Measurements from ENCODE around the gene TEX12.
A peak's percentile ranks its signal among the peaks of the same experiment; 100 is the strongest.

Gene TEX12

GRCh38 chr11:112175599-112175952, 8.4 kb downstream of the TEX12 start:
- H3K9me3 ChIP-seq (ENCODE audit: control extremely low read depth in 1 of 5, control insufficient read depth in 4 of 5, insufficient read depth in 2 of 5, low read depth in 1 of 5, low read length in 4 of 5), result no peaks in the 10 kb centered on the region
- CTCF ChIA-PET, result interaction anchor here (0.7 to 3.0 kb wide), 10 partner anchors 12 to 106 kb away, joined by 3 to 16 read pairs (median 5); partner anchors contain the start of gene IL18
- H3K36me3 ChIP-seq (ENCODE audit: control insufficient read depth in 4 of 4, insufficient read depth in 4 of 4, low read length in 3 of 4), result no peaks in the 10 kb centered on the region
- POLR2A ChIA-PET, result no interaction called here
- H3K27ac ChIP-seq (ENCODE audit: insufficient read depth in 1 of 2, low read depth in 1 of 2, low read length in 2 of 2, poor library complexity in 1 of 2, severe bottlenecking in 2 of 2), result no peak overlapping the region
- H3K4me1 ChIP-seq (ENCODE audit: control extremely low read depth in 1 of 4, control insufficient read depth in 4 of 4, insufficient read depth in 4 of 4, low read length in 3 of 4), result peaks cover 27 to 47% (median 39%) of the 10 kb centered on the region in 4 experiments
- WGBS (ENCODE audit: insufficient coverage), result 5% methylated on average over 2 of the region's 4 CpGs
- no peaks in the 10 kb centered on the region for H3K27me3 ChIP-seq (replicated peaks in 2 of 5; ENCODE audit: control insufficient read depth in 4 of 5, insufficient read depth in 5 of 5, low read length in 4 of 5)
- peak overlapping the region in 5 of 7 experiments; percentile 17 to 62 (median 39) for H3K4me3 ChIP-seq (ENCODE audit: control insufficient read depth in 1 of 7, extremely low read depth in 1 of 7, insufficient read depth in 4 of 7, low read depth in 2 of 7, low read length in 6 of 7)
- DNase-seq, result no peak

DNA sequence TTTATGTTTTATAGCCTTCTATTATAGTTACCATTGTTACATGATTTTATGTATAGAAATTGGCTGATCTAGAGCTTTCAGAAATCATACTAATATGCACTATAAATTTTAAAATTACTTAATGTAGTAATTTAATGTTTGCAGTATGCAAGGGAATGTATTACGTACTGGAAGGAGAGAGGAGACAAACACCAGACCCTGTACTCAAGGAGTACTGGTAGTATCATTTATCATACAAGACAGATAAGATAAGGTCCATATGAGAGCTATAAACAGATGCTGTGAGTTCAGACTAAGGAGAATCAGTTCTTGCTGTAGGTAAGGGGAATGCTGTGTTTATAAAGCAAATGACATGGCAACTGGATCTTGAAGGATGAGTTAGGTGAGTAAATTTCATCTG, 8.9 kb downstream of the TEX12 start:
- POLR2A ChIA-PET, result no interaction called here
- Histone ChIP-seq H3K4me3 (ENCODE audit: control insufficient read depth in 1 of 7, extremely low read depth in 1 of 7, insufficient read depth in 4 of 7, low read depth in 2 of 7, low read length in 6 of 7) (no peak overlapping the region), H3K4me1 (ENCODE audit: control extremely low read depth in 1 of 4, control insufficient read depth in 4 of 4, insufficient read depth in 4 of 4, low read length in 3 of 4) (peaks cover 27 to 50% (median 39%) of the 10 kb centered on the region in 4 experiments), H3K36me3 (ENCODE audit: control insufficient read depth in 4 of 4, insufficient read depth in 4 of 4, low read length in 3 of 4) (no peaks in the 10 kb centered on the region), H3K27ac (ENCODE audit: insufficient read depth in 1 of 2, low read depth in 1 of 2, low read length in 2 of 2, poor library complexity in 1 of 2, severe bottlenecking in 2 of 2) (no peak overlapping the region), H3K27me3 (replicated peaks in 2 of 5; ENCODE audit: control insufficient read depth in 4 of 5, insufficient read depth in 5 of 5, low read length in 4 of 5) (no peaks in the 10 kb centered on the region), H3K9me3 (ENCODE audit: control extremely low read depth in 1 of 5, control insufficient read depth in 4 of 5, insufficient read depth in 2 of 5, low read depth in 1 of 5, low read length in 4 of 5) (no peaks in the 10 kb centered on the region)
- no CpG with 5 or more reads among the region's 1 CpG for WGBS (ENCODE audit: insufficient coverage)
- no peak for DNase-seq
- CTCF ChIA-PET, result interaction anchor here (1.0 to 3.0 kb wide), 8 partner anchors 12 to 105 kb away, joined by 3 to 16 read pairs (median 6); partner anchors contain the start of gene IL18

DNA sequence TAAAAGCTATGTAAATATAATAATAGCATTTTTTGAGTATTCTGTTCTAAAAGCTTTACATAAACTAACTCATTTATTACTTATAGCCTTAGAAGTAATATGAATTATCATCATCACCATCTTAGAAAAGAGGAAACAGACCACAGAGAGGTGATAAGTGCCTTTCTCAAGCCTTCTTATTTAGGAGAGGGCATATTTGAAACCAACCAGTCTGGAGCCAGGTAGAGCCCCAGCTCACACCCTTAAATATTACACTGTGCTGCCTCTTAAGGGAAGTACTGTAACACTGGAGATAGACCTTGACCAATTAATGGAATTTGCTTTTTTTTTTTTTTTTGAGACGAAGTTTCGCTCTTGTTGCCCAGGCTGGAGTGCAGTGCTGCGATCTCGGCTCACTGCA, 10.4 kb downstream of the TEX12 start:
- peak overlapping the region in 1 of 7 experiments; percentile 36 for H3K4me3 ChIP-seq (ENCODE audit: control insufficient read depth in 1 of 7, extremely low read depth in 1 of 7, insufficient read depth in 4 of 7, low read depth in 2 of 7, low read length in 6 of 7)
- DNase-seq, result peak in 2 of 3 donors; percentile 73 to 85
- H3K27ac ChIP-seq (ENCODE audit: insufficient read depth in 1 of 2, low read depth in 1 of 2, low read length in 2 of 2, poor library complexity in 1 of 2, severe bottlenecking in 2 of 2), result peak overlapping the region in 1 of 2 experiments; percentile 12
- no peaks in the 10 kb centered on the region for H3K27me3 ChIP-seq (replicated peaks in 2 of 5; ENCODE audit: control insufficient read depth in 4 of 5, insufficient read depth in 5 of 5, low read length in 4 of 5)
- POLR2A ChIA-PET, result no interaction called here
- H3K36me3 ChIP-seq (ENCODE audit: control insufficient read depth in 4 of 4, insufficient read depth in 4 of 4, low read length in 3 of 4), result no peaks in the 10 kb centered on the region
- H3K4me1 ChIP-seq (ENCODE audit: control extremely low read depth in 1 of 4, control insufficient read depth in 4 of 4, insufficient read depth in 4 of 4, low read length in 3 of 4), result peaks cover 27 to 50% (median 39%) of the 10 kb centered on the region in 4 experiments
- CTCF ChIA-PET, result interaction anchor here (1.3 to 3.0 kb wide), 3 partner anchors 40 to 81 kb away, joined by 3 to 16 read pairs (median 6); no protein-coding TSS in a partner anchor
- no CpG with 5 or more reads among the region's 4 CpGs for WGBS (ENCODE audit: insufficient coverage)
- no peaks in the 10 kb centered on the region for H3K9me3 ChIP-seq (ENCODE audit: control extremely low read depth in 1 of 5, control insufficient read depth in 4 of 5, insufficient read depth in 2 of 5, low read depth in 1 of 5, low read length in 4 of 5)

DNA sequence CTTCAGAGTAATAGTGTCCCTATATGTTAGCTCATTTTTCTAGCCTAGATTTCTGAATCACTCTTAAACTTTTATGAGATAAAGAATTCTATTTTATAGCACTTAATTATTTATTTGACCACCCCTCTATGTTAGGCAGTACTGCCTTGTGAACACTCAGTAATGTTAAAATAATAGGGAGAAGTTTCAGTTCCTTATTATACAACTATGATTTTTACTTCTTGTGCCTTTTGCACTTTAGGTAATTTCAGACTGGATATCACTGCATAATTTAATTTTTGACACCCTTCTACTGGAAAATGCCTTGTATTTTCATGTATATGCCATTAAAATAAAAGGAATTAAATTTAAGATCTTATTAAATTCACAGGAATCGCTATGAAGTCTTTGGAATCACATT, 11.3 kb downstream of the TEX12 start:
- no peaks in the 10 kb centered on the region for H3K9me3 ChIP-seq (ENCODE audit: control extremely low read depth in 1 of 5, control insufficient read depth in 4 of 5, insufficient read depth in 2 of 5, low read depth in 1 of 5, low read length in 4 of 5)
- POLR2A ChIA-PET, result no interaction called here
- H3K36me3 ChIP-seq (ENCODE audit: control insufficient read depth in 4 of 4, insufficient read depth in 4 of 4, low read length in 3 of 4), result no peaks in the 10 kb centered on the region
- H3K27me3 ChIP-seq (replicated peaks in 2 of 5; ENCODE audit: control insufficient read depth in 4 of 5, insufficient read depth in 5 of 5, low read length in 4 of 5), result no peaks in the 10 kb centered on the region
- CTCF ChIA-PET, result no interaction called here
- no peak for DNase-seq
- H3K27ac ChIP-seq (ENCODE audit: insufficient read depth in 1 of 2, low read depth in 1 of 2, low read length in 2 of 2, poor library complexity in 1 of 2, severe bottlenecking in 2 of 2), result no peak overlapping the region
- peaks cover 27 to 50% (median 38%) of the 10 kb centered on the region in 4 experiments for H3K4me1 ChIP-seq (ENCODE audit: control extremely low read depth in 1 of 4, control insufficient read depth in 4 of 4, insufficient read depth in 4 of 4, low read length in 3 of 4)
- no peak overlapping the region for H3K4me3 ChIP-seq (ENCODE audit: control insufficient read depth in 1 of 7, extremely low read depth in 1 of 7, insufficient read depth in 4 of 7, low read depth in 2 of 7, low read length in 6 of 7)
- no CpG with 5 or more reads among the region's 1 CpG for whole genome bisulfite sequencing (ENCODE audit: insufficient coverage)

DNA sequence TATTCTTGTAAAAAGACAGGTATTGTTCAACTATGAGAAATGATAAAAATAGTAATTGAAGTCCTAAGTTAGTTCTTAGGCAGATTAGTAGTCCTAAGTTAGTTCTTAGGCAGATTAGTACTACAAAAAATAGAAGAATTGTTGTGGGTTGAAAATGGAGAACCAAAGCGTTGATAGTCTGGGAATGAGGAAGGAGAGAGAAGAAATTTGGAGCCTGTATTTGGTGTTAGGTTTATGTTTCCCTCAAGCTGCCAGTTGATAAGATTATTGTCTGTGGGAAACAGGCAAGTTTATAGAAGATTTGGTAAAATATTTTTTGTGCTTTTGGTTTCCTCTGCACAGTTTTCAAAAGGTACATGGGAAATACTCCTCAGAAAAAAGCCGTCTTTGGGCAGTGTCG, 11.8 kb downstream of the TEX12 start:
- DNase-seq, result peak in 2 of 3 donors; percentile 58 to 71
- peaks cover 27 to 50% (median 38%) of the 10 kb centered on the region in 4 experiments for H3K4me1 ChIP-seq (ENCODE audit: control extremely low read depth in 1 of 4, control insufficient read depth in 4 of 4, insufficient read depth in 4 of 4, low read length in 3 of 4)
- no peaks in the 10 kb centered on the region for H3K9me3 ChIP-seq (ENCODE audit: control extremely low read depth in 1 of 5, control insufficient read depth in 4 of 5, insufficient read depth in 2 of 5, low read depth in 1 of 5, low read length in 4 of 5)
- ChIA-PET CTCF (no interaction called here), POLR2A (no interaction called here)
- no peaks in the 10 kb centered on the region for H3K27me3 ChIP-seq (replicated peaks in 2 of 5; ENCODE audit: control insufficient read depth in 4 of 5, insufficient read depth in 5 of 5, low read length in 4 of 5)
- H3K4me3 ChIP-seq (ENCODE audit: control insufficient read depth in 1 of 7, extremely low read depth in 1 of 7, insufficient read depth in 4 of 7, low read depth in 2 of 7, low read length in 6 of 7), result peak overlapping the region in 4 of 7 experiments; percentile 37 to 65 (median 53)
- H3K27ac ChIP-seq (ENCODE audit: insufficient read depth in 1 of 2, low read depth in 1 of 2, low read length in 2 of 2, poor library complexity in 1 of 2, severe bottlenecking in 2 of 2), result peak overlapping the region in 1 of 2 experiments; percentile 26
- WGBS (ENCODE audit: insufficient coverage), result 0% methylated on average over 3 of the region's 3 CpGs
- H3K36me3 ChIP-seq (ENCODE audit: control insufficient read depth in 4 of 4, insufficient read depth in 4 of 4, low read length in 3 of 4), result no peaks in the 10 kb centered on the region

DNA sequence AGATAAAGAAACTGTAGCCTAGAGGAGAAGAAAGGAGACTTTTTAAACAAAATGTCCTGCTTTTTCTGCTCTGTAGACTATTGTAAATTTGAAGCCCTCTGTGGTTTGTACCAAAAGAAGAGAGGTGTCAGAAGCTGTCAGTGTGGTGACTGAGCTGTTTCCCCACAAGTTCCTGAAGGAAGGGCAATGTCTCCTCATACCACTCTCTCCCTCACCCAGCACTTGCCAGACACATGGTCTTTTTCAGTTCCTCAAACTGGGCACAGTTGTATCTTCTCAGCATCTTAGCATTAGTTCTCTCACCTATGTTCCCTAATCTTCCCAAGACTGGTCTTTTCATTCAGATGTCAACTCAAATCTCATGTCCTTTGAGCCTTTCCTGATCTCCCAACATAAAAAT, 12.4 kb downstream of the TEX12 start:
- Histone ChIP-seq H3K36me3 (ENCODE audit: control insufficient read depth in 4 of 4, insufficient read depth in 4 of 4, low read length in 3 of 4) (no peaks in the 10 kb centered on the region), H3K27me3 (replicated peaks in 2 of 5; ENCODE audit: control insufficient read depth in 4 of 5, insufficient read depth in 5 of 5, low read length in 4 of 5) (no peaks in the 10 kb centered on the region), H3K4me3 (ENCODE audit: control insufficient read depth in 1 of 7, extremely low read depth in 1 of 7, insufficient read depth in 4 of 7, low read depth in 2 of 7, low read length in 6 of 7) (peak overlapping the region in 4 of 7 experiments; percentile 37 to 65 (median 53)), H3K27ac (ENCODE audit: insufficient read depth in 1 of 2, low read depth in 1 of 2, low read length in 2 of 2, poor library complexity in 1 of 2, severe bottlenecking in 2 of 2) (peak overlapping the region in 1 of 2 experiments; percentile 26), H3K4me1 (ENCODE audit: control extremely low read depth in 1 of 4, control insufficient read depth in 4 of 4, insufficient read depth in 4 of 4, low read length in 3 of 4) (peaks cover 27 to 49% (median 38%) of the 10 kb centered on the region in 4 experiments), H3K9me3 (ENCODE audit: control extremely low read depth in 1 of 5, control insufficient read depth in 4 of 5, insufficient read depth in 2 of 5, low read depth in 1 of 5, low read length in 4 of 5) (no peaks in the 10 kb centered on the region)
- ChIA-PET CTCF (no interaction called here), POLR2A (no interaction called here)
- peak in 2 of 3 donors; percentile 78 to 86 for DNase-seq

GRCh38 chr11:112182867-112183266, 15.7 kb downstream of the TEX12 start:
- Histone ChIP-seq H3K4me3 (ENCODE audit: control insufficient read depth in 1 of 7, extremely low read depth in 1 of 7, insufficient read depth in 4 of 7, low read depth in 2 of 7, low read length in 6 of 7) (no peak overlapping the region), H3K36me3 (ENCODE audit: control insufficient read depth in 4 of 4, insufficient read depth in 4 of 4, low read length in 3 of 4) (no peaks in the 10 kb centered on the region), H3K27me3 (replicated peaks in 2 of 5; ENCODE audit: control insufficient read depth in 4 of 5, insufficient read depth in 5 of 5, low read length in 4 of 5) (no peaks in the 10 kb centered on the region), H3K9me3 (ENCODE audit: control extremely low read depth in 1 of 5, control insufficient read depth in 4 of 5, insufficient read depth in 2 of 5, low read depth in 1 of 5, low read length in 4 of 5) (no peaks in the 10 kb centered on the region), H3K4me1 (ENCODE audit: control extremely low read depth in 1 of 4, control insufficient read depth in 4 of 4, insufficient read depth in 4 of 4, low read length in 3 of 4) (peaks cover 16 to 38% (median 22%) of the 10 kb centered on the region in 4 experiments), H3K27ac (ENCODE audit: insufficient read depth in 1 of 2, low read depth in 1 of 2, low read length in 2 of 2, poor library complexity in 1 of 2, severe bottlenecking in 2 of 2) (no peak overlapping the region)
- WGBS (ENCODE audit: insufficient coverage), result no CpG with 5 or more reads among the region's 1 CpG
- no peak for DNase-seq
- POLR2A ChIA-PET, result no interaction called here
- CTCF ChIA-PET, result no interaction called here

Data from common myeloid progenitor, CD34-positive (primary cell).